GM18519 (cell line): Measurements from ENCODE around the gene CC2D1B.

Source experiments
- ATAC-seq: cut with Tn5 transposase; IDR thresholded peaks from one replicate; pipeline ENCODE4 v1.9.1; 2021; ENCODE audit warnings: mild to moderate bottlenecking, moderate library complexity; ENCODE audit not compliant: unreplicated experiment, low FRiP score

Gene CC2D1B

GRCh38 chr1:52364235-52364839 lies 1.7 kb downstream of the CC2D1B start:
- no peak for ATAC-seq

DNA sequence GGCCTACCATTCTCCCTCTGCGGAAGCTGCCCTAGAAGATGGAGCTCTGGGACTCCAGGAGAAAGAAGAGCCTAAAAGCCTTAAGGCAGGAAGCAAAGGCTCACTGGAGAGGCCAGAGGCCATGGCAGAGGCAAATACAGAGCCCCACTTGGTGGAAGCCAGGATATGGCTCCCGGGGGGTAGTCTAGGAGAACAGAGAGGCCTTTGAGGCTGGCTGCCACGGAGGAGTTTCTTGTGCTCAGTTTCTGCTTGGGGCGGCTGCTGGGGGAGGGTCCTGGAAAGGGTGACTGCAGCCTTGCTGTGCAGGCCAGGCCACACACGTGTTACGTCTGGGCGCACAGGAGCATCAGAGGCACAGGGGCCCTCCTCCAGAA lies 5.4 kb downstream of the CC2D1B start:
- ATAC-seq = no peak

GRCh38 chr1:52359676-52360594 lies 6.1 kb downstream of the CC2D1B start:
- ATAC-seq = no peak

GRCh38 chr1:52358851-52359497 lies 7.0 kb downstream of the CC2D1B start:
- no peak for ATAC-seq

DNA sequence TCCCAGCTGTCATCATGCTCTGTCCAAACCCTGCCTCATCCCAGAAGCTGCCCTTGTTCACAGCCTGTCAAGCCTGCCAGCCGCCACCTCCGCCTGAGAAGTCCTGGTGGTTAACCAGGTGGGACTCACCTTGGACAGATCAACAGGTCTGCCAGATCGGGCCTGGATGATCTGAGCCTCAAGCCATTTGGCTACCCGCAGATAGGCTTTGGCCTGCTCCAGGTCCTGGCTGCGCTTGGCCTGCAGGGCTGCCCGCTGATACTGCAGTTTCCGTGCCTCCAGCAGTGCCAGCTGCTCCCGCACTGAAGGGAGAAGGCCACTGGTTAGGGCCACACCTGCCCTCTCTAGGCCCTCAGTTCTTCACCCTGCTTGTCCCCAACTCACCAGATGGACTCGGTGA lies 8.6 kb downstream of the CC2D1B start:
- ATAC-seq = no peak

GRCh38 chr1:52356818-52357355 lies 9.1 kb downstream of the CC2D1B start:
- no peak for ATAC-seq

GRCh38 chr1:52355847-52356505 lies 10.0 kb downstream of the CC2D1B start:
- ATAC-seq = no peak

- ATAC-seq = no peak
These were observed 10.6 kb downstream of the CC2D1B start for GRCh38 chr1:52355436-52355835.

GRCh38 chr1:52352690-52353089 lies 13.3 kb downstream of the CC2D1B start:
- ATAC-seq = no peak

GRCh38 chr1:52348704-52349300 lies 17.2 kb downstream of the CC2D1B start:
- ATAC-seq = no peak

DNA sequence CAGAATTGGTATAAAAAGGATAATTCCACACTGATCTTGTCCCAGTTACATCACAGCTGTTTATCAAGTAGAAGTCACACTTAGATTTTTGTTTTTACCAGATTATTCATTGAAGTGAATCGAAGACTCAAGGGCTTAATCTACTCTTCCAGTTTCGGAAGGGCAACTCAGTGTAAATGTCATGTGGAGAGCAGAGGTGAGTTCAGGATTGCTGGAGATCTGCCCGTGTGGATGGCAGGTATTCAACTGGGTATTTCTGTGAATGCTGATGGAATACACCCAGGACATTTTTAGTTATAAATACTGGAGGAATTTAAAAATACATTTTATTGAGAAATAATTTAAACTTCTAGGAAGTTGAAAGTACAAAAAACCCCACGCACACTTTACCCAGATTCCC lies 19.4 kb downstream of the CC2D1B start:
- no peak for ATAC-seq

GRCh38 chr1:52345252-52345651 lies 20.8 kb downstream of the CC2D1B start:
- ATAC-seq = no peak

GRCh38 chr1:52343979-52344378 lies 22.0 kb downstream of the CC2D1B start:
- no peak for ATAC-seq

GRCh38 chr1:52341655-52342260 lies 24.2 kb downstream of the CC2D1B start:
- ATAC-seq = no peak

DNA sequence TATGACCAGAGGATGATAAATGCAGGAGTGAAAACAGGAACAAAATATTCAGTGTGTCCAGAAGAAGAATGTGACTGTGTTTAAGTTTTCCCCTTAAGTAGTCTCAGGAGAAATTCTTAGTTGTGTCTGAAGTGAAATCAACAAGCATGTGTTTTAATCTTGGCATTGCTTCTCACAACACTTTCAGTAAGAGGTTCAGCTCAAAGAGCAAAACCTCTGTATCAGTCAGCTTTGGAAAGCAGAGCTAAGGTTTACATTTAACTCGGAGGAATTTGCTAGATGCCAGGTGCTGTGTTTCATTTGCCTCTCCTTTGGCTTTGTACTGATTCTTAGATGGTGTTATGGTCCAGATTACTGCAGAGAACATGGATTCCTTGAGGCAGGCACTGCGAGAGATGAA lies 28.6 kb downstream of the CC2D1B start:
- no peak for ATAC-seq

- no peak for ATAC-seq
These were observed 31.0 kb downstream of the CC2D1B start for GRCh38 chr1:52334906-52335528.

DNA sequence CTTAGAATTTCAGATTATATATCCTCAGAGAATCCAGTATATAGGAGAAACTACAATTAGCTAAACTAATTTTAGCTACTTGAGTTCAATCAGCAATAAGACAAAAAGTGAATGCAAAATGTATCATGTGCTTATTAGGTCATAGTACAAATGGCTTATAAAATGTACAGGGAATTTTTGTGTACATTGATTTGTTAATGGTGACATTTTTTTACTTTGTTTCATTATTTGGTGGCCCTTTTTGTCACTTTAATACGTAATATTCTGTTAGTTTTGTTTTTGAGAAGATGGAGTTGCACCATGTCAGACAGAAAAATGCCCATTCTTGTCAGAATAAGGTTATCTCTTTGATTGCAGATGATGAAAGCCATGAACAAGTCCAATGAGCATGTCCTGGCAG lies 33.6 kb downstream of the CC2D1B start:
- no peak for ATAC-seq

GRCh38 chr1:52328615-52329014 lies 37.4 kb downstream of the CC2D1B start:
- ATAC-seq = no peak

DNA sequence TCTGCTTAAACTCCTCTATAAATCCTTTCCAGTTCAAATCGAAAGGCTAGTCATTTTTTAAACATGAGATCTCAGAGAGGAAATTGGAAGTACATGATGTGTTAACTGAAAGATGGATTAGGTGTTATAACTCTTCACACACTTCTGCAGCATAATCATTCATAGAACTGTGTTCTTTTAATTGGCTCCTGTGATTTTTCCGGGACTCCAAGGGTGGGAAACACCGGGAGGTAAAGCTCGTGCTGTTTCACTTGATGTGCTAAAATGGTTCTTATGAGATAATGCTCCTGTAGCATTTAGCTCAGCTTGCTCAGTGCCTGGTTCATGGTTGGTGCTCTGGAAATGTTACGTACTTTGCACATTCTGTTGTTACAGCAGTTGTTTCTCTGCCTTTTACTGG lies 40.2 kb downstream of the CC2D1B start:
- ATAC-seq = no peak

DNA sequence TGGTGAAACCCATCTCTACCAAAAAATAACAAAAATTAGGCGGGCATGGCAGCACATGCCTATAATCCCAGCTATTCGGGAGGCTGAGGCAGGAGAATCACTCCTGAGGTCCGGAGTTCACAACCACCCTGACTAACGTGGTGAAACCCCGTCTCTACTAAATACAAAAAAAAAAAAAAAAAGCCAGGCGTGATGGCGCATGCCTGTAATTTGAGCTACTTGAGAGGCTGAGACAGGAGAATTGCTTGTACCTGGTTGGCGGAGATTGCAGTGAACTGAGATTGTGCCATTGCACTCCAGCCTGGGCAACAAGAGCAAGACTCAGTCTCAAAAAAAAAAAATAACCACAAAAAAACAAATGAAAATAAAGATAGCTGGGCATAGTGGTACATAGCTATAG lies 42.3 kb downstream of the CC2D1B start:
- ATAC-seq = no peak
